Lower leg skin (tissue), 3 donors: ENCODE data around the gene SAV1.

Experiments
- POLR2A ChIP-seq, 2 donors: fragments of 450-650 bp; IDR thresholded peaks; one replicate each; pipeline ENCODE4 v1.6.1; 2016 to 2017; ENCODE audit warnings: antibody characterized with exemption in 2 of 2, mild to moderate bottlenecking in 1 of 2, moderate library complexity in 1 of 2
- TF ChIP-seq, protein P1 (sequence below), 3 donors: fragments of 450-650 bp; IDR thresholded peaks; one replicate each; pipeline ENCODE4 v1.5.1; 2016; ENCODE audit warnings: antibody characterized with exemption in 3 of 3, mild to moderate bottlenecking in 3 of 3, moderate library complexity in 2 of 3

DNA sequence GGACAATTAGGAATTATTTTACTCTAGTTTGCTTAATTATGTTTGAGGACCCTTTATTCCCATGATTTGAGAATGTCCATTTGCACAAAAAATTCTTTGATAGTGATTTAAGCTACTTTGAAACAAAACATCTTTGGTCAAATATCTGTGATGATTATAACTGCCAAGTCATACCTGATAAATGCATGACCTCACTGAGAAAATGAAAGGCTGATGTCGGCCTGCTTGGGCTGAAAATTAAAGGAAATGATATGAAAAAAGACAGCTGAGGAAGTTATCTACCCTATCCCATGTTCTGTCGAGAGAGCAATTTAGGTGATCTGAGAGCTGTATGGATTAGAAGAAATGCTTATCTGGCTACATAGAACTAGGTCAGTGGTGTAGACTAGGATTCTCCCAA lies 64.5 kb downstream of the SAV1 start:
- no peak for TF ChIP-seq POLR2A (IDR thresholded peaks at IDR 0.05)
- TF ChIP-seq, protein P1, sequence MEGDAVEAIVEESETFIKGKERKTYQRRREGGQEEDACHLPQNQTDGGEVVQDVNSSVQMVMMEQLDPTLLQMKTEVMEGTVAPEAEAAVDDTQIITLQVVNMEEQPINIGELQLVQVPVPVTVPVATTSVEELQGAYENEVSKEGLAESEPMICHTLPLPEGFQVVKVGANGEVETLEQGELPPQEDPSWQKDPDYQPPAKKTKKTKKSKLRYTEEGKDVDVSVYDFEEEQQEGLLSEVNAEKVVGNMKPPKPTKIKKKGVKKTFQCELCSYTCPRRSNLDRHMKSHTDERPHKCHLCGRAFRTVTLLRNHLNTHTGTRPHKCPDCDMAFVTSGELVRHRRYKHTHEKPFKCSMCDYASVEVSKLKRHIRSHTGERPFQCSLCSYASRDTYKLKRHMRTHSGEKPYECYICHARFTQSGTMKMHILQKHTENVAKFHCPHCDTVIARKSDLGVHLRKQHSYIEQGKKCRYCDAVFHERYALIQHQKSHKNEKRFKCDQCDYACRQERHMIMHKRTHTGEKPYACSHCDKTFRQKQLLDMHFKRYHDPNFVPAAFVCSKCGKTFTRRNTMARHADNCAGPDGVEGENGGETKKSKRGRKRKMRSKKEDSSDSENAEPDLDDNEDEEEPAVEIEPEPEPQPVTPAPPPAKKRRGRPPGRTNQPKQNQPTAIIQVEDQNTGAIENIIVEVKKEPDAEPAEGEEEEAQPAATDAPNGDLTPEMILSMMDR (IDR thresholded peaks at IDR 0.05), result no peak
